Medulla oblongata (tissue), 1 donor: ENCODE results near the gene MSI1.

ENCODE experiments used
- DNase-seq: peaks from one replicate; pipeline ENCODE4 v3.0.0-alpha.2; 2015; ENCODE audit errors: extremely low spot score

MSI1 gene

DNA sequence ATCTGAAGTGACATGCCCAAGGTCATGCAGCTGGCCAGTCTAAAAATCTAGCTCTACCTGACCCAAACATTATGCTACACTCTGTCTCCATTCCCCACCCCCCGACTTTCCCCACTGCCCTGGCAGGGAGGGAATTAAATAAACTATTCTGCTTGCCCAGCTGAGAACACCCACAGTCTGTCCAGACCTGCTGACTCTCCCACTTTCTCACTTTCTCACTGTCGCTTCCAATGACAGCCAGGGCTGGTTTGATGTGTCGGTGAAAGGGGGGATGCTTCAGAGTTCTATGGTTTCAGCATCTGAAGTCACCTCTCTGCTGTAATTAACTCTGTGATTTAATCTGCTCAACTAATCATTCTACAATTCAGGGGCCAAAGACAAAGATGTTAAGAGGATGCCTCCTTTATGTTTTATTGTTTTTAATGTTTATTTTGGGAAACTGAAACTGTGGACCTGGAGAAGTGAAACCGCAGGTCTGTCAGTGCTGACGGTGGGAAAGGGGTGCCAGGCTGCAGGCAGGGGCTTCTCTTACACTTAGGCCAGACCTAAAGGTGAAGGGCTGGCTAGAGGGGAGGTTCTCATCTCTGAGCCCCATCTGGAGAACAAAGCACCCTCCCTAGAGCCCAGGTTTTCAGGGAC, 8.1 kb upstream of the MSI1 start:
- no peak for DNase-seq

DNA sequence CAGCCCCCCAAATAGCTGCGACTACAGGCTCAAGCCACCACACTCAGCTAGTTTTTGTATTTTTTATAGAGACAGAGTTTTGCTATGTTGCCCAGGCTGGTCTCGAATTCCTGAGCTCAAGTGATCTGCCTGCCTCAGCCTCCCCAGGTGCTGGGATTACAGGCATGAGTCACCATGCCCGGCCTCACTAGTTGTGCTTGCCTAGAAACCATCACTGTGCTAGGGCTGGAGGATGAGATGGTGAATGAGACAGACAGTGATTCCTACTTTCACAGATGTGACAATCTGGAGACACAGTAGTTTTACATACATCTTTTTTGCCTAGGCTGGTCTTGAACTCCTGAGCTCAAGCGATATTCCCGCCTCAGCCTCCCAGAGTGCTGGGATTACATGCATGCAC, 7.5 kb upstream of the MSI1 start:
- DNase-seq = no peak

DNA sequence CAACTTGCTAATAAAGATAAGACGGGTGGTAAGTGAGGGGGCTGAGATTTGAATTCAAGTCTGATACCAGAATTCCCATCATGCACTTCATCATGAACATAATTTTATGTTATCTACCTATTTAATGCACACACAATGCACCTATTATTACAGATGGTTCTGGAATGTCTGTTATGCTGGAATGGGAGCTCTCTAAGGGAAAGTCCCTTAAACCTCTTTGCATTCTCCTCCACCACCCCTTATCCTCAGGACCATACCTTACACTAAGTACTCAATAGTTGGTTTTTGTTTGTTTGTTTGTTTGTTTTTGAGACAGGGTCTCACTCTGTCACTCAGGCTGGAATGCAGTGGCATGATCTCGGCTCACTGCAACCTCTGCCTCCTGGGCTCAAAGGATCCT, 7.0 kb upstream of the MSI1 start:
- DNase-seq = no peak

DNA sequence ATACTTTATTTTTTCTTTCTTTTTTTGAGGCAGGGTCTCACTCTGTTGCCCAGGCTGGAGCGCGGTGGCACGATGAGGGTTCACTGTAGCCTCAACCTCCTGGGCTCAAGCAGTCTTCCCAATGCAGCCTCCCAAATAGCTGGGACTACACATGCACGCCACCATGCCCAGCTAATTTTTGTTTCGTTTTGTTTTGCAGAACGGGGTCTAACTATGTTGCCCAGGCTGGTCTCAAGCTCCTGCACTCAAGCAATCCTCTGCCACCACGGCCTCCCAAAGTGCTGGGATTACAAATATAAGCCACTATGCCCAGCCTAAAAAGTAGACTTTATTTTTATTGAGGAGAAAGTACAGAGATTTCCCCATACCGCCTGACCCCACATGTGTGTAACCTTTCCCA, 4.7 kb upstream of the MSI1 start:
- DNase-seq = no peak

DNA sequence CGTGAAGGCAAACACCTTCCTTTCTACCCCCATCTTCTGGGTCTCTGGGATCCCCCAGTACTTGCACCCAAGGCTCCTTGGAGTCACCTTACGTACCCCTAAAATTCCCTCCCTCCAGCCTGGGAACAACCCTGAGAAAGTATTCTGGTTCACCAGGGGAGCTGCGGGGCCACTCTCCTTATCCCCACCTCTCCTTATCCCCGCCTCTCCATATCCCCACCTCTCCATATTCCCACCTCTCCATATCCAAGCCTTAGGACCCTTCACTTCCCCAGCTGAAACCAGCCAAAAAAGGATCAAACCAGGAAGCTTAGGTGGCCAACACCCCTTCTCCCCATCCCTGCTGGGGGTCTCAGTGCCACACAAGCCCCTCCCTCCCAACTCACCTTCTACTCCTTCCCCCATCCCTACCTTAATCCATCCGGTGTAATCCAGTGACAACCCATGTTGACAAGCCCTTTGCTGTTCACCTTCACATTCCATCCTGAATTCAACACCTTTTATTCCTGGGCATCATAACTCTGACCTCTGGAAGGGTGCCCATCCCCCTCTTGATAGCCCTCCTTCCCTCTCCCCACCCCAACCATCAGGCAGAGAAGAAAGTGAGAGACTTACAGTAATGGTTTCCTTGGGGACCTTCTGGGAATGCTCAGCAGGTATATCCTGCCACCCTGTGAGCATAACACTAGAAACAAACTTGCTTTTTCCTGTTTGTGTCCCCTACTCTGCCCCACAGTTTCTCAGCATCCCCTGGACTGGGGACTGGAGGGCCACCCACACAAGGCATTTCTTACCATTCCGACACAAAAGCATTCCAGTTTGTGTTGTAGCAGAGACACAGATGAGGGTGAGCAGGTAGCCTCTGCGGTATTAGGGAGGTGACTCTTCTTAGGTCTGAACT, 1.6 kb upstream of the MSI1 start:
- no peak for DNase-seq

DNA sequence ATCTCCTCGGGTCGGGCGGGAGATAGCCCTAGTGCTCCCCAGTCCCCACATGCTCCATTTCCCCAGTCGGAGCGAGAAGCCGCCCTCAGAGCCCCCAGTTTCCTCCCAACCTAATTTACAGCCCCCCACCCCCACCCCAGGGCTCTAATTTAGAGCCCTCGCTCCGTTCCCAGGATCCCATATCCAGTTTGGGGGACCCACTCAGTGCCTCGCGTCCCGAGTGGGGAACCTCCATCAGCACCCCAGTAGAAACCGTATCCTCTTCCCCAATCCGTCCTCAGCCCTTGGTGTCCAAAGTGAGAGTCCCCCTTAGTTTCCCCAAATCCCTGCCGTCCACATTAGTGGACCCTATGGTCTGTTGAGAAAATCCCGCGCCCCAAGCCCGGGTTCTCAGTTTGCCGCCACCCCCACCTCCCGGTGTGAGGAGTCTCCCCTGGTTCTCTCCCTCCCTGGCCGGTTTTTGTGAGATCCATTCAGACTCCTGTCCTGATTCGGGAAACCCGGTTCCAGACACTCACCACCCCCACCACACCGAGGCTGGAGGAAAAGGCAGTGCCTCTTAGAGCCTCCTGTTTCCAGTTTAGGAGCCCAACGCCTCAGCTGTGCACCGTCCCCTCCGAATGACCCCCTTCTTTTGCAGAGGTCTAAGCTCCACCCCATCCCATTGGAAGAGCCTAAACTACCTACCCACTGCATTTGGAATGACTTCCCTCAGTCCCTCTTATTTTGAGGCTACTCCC, 809 bp upstream of the MSI1 start:
- no peak for DNase-seq

DNA sequence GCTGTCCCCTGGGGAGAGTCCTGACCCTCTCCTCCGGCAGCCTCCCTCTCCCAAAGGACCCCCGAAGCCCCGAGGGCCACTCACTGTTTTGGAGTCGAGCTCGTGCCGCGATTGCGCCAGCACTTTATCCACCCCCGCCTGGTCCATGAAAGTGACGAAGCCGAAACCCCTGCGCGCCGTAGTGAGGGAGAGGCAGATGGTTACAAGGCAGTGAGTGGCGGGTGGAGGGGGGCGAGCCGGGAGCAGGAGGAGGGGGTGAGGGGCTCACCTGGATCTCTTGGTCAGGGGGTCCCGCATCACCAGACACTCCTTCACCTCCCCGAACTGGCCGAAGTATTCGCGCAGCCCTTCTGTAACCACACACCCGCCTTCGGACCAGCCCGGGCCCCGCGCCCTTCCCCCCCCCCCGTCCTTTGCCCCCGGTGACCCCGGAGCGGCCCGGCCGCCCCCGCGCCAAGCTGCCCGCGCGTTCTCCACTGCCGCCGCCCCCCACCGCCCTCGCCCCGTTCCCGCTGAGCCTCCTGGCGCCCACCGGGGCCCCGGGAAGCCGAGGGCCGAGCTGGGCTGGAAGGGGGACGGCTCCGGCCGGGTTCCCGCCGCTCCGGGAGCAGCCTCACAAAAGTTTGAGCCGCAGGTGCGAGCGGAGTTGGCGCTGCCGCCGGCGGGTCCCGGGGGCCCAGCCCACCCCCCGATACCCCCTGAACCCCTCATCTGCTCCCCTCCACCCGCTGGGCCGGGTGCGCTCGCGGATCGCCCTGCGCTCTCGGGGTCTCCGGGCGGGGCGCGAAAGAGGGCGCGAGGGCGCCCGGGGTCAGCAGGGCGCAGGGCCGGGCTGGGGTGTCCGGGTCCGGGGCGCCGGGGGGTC, 808 bp downstream of the MSI1 start:
- DNase-seq = no peak

DNA sequence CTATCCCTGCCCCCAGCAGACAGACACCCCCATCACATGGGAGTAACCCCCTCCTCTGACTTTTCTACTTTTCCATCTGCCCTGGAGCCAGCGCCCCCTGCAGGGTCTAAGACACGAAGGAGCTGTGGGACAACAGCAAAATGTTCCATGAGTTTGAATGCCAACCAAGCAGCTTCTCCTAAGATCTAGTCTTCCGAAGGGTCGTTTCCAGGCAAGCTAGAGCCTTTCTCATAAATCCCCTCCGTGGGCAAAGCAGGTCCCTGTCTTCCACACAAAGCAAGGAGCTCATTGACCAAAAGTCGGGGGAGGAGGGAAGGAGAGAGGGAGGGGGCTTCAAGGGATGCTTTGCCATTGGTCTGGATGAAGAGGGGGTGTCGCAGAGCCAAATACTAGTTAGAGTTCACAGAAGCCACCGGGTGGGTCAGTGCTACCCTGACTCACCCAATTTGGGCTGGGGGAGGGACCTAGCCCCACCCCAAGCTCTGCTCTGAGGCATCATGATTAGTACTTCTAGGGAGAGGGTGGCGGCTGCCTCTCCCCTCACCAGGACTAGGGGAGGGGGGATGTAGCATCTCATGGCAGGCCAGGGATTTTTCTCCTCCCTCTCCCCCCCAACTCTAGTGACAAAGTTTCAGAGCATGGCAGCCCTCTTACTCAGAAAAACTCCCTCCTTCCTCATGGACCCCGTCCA, 1.6 kb downstream of the MSI1 start:
- DNase-seq = peak; percentile 31

DNA sequence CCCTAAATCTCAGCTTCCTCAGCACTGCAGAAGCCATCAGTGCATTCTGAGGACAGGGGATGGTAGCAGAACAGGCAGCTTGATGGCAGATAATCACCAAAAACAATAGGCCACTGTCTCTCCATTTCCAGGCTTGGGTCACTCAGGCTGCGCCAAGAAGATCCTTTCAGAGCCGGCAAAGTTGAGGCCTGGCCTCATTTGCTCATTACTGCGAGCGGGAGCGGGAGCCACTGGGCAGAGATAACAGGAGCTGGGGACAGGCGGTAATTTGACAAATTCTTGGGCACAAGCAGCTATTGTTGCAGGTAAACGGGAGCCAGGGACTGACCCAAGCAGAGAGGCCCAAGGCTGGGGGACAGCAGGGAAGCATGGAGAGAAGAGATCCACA, 2.1 kb downstream of the MSI1 start:
- DNase-seq = peak; percentile 44

DNA sequence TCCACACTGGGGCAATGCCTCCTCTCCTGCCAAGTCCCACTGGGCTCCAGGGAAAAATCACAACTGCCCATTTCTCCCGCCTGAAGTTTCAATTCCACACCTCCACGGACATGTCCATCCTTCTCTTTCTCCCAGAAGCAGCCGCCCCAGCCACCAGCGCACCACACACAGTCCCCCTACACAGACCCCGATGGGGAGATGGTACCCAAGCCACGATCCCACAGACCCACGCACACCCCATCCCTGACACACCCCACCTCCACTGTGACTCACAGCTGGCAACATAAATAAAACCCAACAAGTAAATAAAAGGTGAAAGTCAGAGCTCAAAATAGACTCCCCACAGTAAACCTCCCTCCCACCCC, 2.6 kb downstream of the MSI1 start:
- DNase-seq = no peak

DNA sequence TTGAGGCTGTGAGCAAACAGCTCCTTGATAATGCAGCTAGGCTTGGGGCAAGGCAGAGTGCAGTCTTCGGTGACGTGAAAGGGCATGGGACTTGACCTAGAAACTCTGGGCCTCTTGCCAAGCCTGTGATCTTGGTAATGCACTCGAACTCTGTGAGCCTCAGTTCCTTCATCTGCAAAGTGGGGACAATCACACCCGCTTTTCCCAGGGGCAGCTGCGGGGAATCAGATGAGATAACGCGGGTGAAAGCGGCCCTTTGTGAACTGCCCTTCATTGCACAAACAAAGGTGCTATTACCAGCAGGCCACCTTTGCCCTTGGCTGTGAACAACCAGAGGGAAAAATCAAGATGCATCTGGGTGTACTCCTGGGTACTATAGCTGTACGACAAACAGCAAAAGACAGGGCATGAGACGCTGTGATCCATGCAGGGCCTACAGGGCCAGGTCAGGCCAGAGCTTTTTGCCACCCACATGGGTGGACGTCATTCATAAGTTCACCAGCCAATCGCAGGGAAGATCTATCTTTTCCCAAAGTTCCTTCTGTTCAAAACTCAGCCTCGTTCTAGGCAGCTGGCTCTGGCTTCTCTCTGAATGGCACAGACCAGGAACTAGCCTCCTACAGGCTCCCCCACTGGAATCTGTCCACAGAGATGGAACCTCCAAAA, 3.2 kb downstream of the MSI1 start:
- DNase-seq = peak; percentile 47

DNA sequence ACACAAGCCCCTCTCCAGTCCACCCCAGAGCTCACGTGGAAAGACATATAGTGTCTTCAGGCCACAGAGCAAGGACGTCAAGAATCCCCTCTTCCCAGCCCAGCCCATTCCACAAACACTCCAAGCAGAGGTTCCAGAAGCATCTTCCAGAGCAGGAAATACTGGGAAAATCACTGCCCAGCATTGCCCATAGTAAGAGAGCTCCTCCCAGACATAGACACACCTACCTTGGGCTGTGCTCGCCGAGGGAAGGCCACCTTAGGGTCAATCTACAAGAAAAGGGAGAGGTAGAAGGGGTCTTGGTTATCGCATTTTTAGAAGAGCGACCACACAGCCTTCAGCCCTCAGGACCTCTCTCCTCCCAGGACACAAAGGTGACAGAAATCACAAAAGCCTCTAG, 4.5 kb downstream of the MSI1 start:
- no peak for DNase-seq

DNA sequence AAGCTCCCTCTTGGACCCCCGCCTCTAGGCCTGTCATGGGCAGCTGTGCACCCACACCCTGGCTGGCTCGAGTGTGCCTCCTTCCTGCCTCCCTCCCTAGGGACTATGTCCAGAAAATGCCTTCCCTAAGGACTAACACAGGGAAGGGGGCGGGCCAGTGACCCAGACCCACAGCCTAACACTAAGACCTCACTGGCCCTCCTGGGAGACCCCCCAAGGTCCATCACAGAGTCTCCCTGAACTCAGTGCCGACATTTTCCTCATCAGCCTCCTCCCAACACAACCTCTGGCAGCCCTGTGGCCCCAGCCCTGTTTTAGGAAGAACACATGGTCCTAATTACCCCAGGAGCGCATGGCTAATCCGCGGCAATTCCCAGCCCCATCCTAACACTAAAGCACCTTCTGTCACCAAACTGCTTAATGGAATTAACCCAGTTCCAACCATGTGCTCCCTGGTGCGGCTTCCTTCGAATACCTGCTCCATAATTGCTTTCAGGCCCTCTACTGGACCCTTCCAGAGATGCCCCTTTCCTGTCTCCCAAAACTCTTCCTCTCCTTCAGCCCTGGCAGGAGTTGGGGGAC, 5.6 kb downstream of the MSI1 start:
- no peak for DNase-seq

DNA sequence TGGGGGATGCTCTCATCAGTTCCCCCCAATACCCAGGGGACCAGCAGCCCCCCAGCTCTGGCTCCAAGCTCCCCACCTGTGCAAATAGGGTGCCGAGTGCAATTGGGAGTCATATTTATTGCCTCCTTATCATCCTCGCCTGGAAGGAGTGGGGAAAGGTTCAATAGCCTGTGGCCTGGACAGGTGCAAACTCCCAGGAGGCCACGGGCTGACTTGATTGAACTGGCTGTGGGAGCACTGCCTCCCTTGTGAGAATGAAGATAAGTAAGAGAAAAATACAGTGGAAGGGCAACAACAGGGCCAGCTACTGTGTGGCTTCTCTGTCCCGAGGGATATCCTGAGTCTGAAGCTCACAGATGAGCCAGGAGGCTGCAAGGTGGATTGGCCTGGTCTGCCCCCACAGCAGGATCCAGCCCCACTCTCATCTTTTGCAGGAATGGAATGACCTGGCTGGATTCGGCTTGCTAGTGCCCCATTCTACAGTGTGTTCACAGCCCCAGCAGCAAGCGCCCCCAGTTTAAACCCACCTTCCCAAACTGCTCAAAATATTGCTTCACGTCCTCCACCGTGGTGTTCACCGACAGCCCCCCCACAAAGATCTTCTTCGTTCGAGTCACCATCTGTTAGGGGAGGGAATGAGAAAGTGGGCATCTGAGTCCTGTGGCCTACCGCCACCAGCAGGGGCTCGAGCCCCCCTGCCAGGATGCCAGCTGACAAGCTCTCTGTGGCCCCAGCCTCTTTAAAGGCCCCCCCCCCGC, 6.3 kb downstream of the MSI1 start:
- DNase-seq = no peak

DNA sequence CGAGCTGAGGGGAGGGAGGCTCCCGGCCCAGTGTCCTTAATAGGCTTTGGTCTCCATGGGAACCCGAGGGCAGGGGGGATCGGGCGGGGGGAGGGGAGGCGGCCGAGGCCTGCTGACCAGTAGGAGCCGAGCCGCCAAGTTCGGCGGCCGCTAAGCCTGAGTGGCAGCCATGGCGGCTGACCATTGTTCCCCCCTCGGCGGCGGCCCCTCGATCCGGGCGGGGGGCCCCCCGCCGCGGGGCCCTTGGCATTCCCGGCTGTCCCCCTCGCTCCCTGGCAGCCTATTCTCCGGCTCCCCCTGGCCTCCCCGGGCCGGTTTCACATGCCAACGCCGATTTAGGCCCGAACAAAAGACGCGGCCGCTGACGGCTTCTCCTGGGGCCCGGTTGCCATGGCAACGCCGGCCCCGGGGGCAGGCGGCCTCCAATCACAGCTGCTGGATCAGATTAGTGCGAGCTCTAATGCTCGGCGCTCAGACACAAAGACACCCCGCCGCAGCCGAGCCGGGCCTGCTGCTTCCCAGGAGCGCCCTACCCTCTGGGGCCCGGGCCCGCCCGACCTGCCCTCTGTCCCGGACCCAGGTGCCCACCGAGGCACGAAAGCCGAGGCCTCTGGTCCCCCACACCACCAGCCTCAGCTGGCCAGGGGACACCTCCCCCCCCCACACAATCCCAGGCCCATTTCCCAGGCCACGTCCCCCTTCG, 7.3 kb downstream of the MSI1 start:
- peak; percentile 86 for DNase-seq

DNA sequence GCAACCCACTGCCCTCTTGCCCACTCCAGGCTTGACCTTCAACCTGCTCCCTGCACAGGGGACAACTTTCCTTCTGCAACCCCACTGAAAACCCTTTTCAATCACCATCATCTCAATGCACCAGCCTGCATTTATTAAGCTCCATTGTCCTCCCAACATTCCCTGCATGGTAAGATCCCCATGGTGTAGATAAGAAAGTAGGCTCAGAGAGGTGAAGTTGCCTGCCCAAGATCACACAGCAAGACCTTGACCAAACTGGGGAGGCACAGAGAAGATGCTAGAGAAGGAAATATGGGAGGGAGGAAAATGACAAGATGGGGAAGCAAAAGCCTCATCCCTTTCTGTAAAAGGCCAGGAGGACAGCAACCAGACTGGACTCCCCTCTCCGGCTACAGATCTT, 9.8 kb downstream of the MSI1 start:
- no peak for DNase-seq

DNA sequence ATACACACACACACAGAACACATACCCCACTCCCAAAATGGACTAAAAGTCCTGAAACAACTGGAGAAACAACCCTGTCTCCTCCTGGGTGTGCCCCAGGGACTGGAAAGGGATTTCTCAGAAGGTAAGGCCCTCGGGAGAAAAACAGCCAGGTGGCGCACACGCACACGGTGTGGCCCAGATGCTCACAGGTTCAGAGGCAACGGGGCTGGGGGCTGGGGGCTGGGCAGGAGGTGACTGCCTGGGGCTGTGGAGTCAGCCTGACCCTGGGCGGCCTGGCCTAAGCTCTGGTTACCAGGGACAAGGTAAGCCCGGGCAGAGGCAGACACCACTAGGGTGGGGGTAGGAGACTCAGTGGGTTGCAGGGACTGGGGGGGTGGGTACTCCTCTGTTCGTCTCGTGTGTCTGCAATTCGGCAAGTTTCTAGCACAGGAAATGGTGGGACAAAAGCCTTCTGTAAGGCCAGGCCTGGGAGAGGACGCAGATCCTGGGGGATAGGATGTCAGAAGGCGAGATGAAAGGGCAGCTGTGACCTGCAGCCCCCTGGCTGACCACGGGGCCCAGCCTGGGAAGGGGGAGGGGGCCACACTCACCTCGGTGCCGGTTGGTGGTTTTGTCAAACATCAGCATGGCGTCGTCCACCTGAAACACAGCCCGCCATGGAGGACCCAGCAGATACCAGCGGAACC, 10.4 kb downstream of the MSI1 start:
- DNase-seq = no peak

DNA sequence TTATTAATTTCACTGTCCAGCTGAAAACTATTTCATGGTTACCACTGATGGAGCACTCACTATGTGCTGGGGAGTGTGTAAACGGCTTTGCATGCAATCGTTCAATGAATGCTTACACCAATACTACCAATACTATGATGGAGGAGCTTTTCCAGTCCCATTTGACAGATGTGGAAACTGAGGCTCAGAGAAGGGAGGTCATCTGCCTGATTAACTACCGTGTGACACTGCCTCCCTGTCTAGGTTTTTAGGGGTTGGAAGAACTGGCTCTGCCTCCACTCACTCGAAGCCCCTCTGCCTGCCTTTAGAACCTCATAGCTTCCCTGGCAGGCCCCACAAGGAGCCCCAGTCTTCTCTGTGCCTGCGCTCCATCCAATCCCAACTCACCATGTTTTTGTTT, 11.9 kb downstream of the MSI1 start:
- DNase-seq = no peak
